ENCODE results near the gene ANO1. TPM values are rescaled to one million over a fixed set of nuclear protein-coding genes. Genes with fewer than 3 reads are reported as not detected.

ANO1 gene
- total RNA-seq, 1 experiment from 2014 or later = 8.4 TPM

- no peak for DNase-seq (ENCODE audit: low read depth)
Observed at GRCh38 chr11:70138403-70138802, 60.3 kb downstream of the ANO1 start.

DNA sequence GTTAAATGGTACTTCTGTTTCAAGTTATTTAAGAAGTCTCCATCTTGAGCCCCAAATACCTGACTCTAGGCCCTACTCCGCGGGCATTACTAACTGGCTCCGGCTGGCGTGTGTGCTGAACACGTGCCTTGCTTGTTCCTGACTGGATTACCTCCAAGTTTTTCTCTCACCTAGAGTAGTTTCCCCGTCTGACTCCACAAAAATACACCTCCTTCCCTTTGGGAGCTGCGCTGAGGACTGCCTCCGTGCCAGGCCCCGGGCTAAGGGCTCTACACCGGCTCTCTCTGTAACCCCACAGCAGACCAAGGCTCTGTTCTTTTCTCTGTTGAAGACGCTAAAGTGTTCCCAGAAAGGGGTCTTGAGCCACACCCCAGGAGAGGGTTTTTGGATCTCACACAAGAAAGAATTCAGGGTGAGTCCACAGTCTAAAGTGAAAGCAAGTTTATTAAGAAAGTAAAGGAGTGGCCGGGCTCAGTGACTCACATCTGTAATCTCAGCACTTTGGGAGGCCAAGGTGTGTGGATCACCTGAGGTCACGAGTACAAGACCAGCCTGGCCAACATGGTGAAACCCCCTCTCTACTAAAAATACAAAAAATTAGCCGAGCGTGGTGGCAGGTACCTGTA lies 61.8 kb downstream of the ANO1 start:
- no peak for DNase-seq (ENCODE audit: low read depth)

GRCh38 chr11:70140711-70141485 lies 62.8 kb downstream of the ANO1 start:
- DNase-seq (ENCODE audit: low read depth) = no peak

DNA sequence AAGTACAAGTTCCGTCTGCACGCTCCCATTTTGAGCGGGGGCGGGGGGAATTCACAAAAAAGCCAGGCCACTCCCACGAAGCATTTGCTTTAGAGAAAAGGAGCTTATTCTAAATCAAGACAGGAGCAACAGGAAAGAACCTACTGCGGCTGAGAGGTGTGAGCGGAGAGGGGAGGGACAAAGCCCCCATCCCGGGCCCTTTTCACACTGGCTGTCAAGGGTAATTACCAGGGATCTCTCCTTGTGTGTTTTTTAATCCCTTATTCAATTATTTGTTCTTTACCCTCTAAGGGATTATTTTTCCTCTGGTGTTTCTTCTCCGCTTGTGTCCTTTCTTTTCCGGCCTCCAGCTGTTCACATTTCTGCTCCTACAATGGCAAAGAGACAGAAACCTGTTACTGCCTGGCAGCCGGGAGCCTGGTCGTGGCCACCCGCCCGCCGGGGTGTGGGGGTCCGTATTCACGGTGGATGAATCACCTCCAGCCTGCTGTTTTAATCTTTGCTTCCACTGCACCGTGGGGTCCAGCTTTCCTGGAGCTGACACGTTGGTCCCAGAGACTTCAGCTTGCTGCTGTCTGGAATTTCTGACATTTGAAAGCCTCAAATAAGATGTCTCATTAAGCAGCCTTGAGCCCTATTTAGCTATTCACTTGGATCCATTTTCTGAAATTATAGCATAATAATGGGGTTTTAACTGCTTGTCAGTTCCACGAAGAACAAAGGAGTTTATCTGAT lies 63.5 kb downstream of the ANO1 start:
- no peak for DNase-seq (ENCODE audit: low read depth)

DNA sequence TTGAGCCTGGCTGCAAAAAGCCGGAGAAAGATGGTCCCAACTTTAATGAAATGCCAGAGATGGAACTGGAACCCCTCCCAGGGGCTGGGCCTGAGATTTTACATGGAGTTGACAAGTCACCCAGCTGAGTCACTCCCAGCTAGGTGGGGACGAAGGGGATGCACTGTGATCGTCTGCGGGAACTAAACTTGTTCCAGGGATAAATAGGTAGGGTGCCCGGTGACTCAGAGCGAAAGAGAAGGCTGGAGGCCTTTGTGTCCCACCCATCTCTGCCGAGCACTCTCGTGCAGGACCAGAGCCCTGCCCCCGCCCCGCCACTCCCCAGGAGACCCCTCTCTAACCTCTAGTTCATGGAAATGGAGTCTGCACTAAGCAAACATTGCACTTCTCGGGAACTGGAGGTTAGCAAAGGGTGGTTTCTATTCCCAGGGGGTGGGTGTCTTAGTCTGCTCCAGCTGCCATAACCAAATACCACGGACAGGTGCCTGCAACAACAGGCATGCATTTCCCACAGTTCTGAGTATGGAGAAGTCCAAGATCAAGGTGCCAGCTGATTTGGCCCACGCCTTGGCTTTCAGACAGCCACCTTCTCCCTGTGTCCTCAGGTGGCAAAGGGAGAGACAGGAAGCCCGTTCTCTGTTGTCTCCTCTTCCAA lies 64.2 kb downstream of the ANO1 start:
- DNase-seq (ENCODE audit: low read depth) = no peak

GRCh38 chr11:70144262-70144661 lies 66.1 kb downstream of the ANO1 start:
- no peak for DNase-seq (ENCODE audit: low read depth)

DNA sequence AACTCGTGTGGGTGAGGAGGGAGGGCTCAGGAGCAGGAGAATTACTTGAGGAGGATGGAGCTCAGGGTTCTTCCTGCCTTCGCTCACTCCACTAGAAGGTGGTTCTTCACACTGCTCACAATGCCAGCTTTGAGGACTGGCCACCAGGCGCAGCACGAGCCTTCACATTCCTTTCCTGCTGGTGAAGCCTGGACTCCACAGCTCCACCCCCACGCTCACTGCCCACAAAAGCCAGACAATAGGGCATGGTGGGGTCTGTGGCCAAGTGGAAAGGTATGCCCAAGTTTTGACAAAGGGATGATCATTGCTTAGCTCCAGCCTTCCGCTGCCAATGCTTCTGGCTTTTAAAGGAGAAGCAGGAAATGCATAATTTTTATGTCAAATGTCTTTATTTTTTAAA lies 67.0 kb downstream of the ANO1 start:
- no peak for DNase-seq (ENCODE audit: low read depth)

DNA sequence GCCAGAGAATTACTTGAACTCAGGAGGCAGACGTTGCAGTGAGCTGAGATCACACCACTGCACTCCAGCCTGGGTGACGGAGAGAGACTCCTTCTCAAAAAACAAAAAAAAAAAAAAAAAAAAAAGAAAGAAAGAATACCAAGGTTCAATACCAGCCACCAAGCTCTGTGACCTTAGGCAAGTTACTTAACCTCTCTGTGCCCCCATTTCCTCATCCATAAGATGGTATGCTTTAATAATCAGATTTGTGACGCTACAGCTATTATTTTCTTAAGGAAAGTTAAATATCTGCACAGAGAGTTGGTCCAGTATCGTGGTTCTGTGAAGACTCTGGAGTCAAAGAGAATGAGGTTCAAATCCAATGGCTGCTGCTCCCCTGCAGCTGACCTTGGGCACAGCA lies 67.7 kb downstream of the ANO1 start:
- DNase-seq (ENCODE audit: low read depth) = no peak

GRCh38 chr11:70146299-70146698 lies 68.2 kb downstream of the ANO1 start:
- DNase-seq (ENCODE audit: low read depth) = peak; percentile 26

DNA sequence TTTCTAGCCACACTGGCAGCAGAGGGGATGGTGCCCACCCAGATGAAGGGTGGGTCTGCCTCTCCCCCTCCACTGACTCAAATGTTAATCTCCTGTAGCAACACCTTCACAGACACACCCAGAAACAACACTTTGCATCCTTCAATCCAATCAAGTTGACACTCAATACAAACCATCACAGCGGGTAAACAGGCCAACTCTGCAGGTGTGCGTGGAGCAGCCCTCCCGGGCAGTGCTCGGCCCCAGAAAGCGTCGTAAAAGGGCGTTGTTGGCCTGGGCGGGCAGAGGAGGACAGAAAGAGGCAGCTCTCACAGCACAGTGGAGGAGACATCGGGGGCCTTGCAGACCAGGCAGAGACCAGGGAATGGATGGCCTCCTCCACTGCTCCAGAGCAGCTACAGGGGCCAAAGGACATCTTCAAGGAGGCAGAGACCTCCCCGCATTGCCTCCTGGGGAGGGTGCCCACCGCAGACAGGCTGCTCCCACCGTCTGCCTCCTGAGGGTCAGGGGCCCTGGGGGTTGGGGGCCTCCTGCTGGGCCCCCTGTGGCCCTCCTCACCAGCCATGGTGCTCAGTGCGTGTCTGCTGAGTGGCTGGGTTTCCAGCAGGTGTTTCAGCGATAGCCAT lies 68.9 kb downstream of the ANO1 start:
- DNase-seq (ENCODE audit: low read depth) = no peak

DNA sequence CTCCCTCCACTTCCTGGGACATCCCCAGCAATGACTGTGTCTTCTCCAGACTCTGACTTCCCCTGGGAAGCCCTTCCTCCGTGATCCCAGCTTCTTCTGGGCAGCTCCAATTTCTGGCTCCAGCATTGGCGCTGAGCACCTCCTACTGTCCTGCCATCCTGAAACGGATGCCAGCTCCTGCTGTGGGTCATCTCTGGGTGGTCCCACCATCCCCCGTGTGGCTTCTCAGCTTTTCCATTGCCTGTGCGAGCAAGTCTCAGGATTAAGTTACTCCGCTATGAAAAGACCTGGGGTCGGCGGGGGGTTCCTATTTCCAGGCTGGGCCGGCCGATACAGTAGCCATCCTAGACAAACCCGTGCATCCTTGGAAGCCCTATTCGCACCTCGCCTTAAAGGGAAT lies 69.6 kb downstream of the ANO1 start:
- DNase-seq (ENCODE audit: low read depth) = no peak

DNA sequence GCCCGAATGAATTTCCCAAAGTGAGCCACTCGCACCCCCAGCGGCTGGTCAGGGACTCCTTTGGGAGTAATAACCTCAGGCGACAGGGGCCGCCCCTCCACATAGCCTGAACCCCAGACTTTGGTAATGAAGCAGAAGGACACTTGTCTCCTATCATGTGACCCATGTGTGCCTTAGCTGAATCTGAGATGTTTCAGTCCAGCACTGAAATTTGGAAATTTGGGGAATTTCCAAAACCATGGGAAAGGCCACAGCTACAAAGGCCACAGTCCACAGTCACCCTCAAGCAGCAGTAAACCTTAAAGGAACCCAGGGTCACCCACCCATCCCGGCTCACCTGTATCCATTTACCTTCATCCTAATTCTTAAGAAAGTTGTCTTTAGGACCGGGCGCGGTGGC lies 73.6 kb downstream of the ANO1 start:
- DNase-seq (ENCODE audit: low read depth) = no peak

DNA sequence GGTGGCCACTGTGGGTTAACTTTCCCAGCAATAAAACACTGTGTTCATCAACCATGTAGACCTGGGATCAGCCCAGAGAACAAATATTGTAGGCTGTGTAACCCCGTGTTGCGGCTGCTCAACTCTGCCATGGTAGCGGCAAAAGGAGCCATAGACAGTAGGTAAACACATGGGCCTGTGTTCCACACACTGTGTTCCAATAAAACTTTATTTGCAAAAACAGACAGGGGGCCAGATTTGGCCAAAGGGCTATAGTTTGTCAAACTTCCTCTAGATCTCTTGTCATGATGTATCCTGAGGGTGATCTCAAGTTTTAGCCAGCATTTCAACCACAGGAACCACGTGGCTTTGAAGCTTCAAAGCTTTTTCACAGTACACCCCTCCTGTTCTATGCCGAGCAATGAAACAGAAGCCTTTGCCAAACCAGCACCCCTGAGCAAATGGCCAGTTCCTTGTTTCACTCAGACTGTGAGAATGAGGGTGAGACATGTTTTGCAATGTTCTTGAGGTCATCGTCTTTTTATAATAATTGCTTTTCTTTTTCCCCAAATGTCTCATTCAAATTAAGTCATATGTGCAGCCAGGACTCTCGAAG lies 75.1 kb downstream of the ANO1 start:
- peak; percentile 67 for DNase-seq (ENCODE audit: low read depth)

- DNase-seq (ENCODE audit: low read depth) = peak; percentile 95
Observed at GRCh38 chr11:70155386-70155785, 77.3 kb downstream of the ANO1 start.

DNA sequence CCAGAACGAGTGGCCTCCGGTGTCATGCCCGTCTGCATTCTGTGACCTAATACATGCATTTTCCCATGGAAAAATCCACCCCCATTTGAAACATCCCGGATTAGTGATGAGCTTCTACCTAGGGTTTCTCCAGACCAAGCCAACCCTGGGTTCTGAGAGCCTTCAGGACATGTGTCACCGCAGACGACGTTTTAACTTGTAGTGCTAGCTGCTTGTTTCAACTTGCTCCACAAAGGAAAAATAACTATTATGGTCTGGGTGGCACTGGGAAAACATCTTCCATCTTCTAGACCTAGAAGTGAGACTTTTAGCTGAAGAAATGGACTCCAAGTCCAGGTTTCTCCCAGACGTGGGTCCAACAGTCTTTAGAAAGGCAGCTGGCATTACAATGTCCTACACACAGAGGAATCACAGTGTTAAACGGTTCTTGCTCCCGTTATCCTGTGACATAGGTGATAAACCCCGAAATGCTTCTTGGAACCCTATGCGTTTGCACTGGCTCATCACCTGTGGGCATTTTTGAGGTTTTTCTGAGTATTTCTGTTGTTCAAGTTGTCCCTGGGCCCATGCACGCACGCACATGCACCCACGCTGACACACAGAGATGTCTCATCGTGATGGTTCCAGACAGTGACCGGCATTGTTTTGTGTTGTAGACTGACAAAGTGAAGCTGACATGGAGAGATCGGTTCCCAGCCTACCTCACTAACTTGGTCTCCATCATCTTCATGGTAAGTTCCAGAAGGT lies 78.3 kb downstream of the ANO1 start:
- no peak for DNase-seq (ENCODE audit: low read depth)

- peak; percentile 66 for DNase-seq (ENCODE audit: low read depth)
Observed at GRCh38 chr11:70158201-70158600, 80.1 kb downstream of the ANO1 start.

DNA sequence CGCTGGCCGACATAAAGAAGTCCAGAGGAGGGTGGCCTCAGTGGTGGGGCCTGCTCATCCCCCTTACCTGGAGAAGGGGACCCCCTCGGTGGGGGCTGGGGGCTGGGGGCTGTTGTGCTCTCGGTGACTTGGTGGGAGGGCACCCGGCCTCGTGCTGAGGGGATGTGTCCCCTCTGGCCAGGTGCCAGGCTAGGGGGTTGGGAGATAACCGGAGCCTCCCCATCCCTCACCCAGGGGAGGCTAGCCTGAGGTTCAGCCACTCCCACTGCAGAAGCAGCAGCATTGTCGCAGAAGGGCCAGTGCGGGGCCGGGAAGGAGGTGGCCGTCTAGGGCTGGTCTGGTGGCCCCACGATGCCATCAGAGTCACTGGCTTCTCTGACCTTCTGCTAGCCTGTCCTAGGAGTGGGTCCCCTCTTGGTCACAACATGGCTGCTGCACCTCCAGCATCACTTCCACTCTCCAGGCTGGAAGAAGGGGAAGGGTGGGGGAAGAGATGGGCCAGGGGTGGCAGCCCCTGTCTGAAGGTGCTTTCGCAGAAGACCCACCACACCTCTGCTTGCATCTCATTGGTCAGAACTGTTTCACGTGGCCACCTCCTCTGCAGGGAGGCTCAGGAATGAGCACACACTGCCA lies 80.8 kb downstream of the ANO1 start:
- DNase-seq (ENCODE audit: low read depth) = no peak

GRCh38 chr11:70159627-70160570 lies 81.8 kb downstream of the ANO1 start:
- DNase-seq (ENCODE audit: low read depth) = peak; percentile 99

- no peak for DNase-seq (ENCODE audit: low read depth)
Observed at GRCh38 chr11:70161043-70161625, 83.0 kb downstream of the ANO1 start.

All from RPMI7951 (cell line).